Superior temporal gyrus (tissue), 1 donor: Measurements from ENCODE around the gene SEMA4C.
"Not testable (repeated sequence)": the region's sequence is repeated elsewhere in the genome, so short reads cannot be mapped to it uniquely, and the experiment has no call there.

ENCODE experiments used
- DNase-seq: peaks from one replicate; pipeline ENCODE4 v3.0.0-alpha.2; 2016; ENCODE audit errors: extremely low spot score

The SEMA4C gene

DNA sequence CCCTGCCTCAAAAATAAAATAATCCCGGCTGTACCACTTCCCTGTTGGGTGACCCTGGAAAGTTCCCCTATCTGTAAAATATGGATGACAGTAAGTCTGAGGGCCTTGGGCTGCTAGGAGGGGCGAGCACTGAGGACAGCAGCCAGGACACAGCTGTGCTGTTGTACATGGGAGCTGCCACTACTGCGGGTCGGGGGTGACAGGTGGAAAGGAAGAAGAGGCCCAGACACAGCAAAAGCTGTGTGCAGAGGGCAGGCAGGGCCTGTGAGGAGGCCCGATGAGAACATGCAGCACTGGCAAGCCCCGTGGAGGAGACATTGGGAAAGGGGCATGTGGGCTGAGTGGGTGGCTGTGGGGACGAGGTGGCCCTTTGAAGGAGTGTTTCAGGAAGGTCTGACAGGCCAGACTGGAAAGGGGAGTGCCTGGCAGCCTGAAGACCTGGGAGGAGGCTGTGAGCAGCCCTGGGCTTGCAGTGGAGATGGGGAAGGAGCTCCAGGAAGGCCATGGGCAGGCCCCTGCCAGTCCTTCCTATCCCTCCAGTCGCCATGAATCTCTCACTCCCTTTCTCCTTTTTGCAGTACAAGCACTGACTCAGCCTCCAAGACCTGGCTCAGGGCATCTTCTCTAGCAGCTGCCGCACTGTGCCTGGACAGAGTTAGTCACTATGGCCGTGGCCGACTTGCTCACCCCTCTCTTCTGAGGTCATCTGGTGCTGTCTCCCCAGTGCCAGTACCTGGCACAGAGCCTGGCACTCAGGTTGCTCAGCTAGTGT lies 28.9 kb upstream of the SEMA4C start:
- no peak for DNase-seq

DNA sequence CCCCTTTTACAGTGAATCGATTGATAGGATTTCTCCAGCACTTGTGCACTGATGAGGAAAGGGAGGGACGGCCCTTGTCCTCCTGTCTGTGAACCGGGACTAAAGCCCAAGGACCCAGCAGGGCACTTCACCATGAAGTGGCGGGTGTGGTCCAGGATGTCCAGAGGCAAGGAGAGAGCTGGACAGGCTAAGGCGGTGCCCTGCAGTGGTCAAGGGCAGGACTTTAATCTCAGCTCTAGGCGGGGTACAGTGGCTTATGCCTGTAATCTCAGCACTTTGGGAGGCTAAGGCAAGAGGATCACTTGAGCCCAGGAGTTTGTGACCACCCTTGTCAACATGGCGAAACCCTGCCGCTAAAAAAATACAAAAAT lies 28.2 kb upstream of the SEMA4C start:
- DNase-seq = no peak

GRCh38 chr2:96897491-96898134 lies 27.7 kb upstream of the SEMA4C start:
- no peak for DNase-seq

- no peak for DNase-seq
Measured at GRCh38 chr2:96895746-96896651, 26.1 kb upstream of the SEMA4C start.

- no peak for DNase-seq
Measured at GRCh38 chr2:96895032-96895745, 25.3 kb upstream of the SEMA4C start.

- DNase-seq = no peak
Measured at GRCh38 chr2:96894151-96894531, 24.3 kb upstream of the SEMA4C start.

- no peak for DNase-seq
Measured at GRCh38 chr2:96893289-96894150, 23.6 kb upstream of the SEMA4C start.

- no peak for DNase-seq
Measured at GRCh38 chr2:96891591-96892333, 21.9 kb upstream of the SEMA4C start.

- peak; percentile 8 for DNase-seq
Measured at GRCh38 chr2:96890726-96891385, 21.0 kb upstream of the SEMA4C start.

GRCh38 chr2:96890252-96890651 lies 20.4 kb upstream of the SEMA4C start:
- no peak for DNase-seq

GRCh38 chr2:96889502-96889901 lies 19.6 kb upstream of the SEMA4C start:
- DNase-seq = not testable (repeated sequence)

DNA sequence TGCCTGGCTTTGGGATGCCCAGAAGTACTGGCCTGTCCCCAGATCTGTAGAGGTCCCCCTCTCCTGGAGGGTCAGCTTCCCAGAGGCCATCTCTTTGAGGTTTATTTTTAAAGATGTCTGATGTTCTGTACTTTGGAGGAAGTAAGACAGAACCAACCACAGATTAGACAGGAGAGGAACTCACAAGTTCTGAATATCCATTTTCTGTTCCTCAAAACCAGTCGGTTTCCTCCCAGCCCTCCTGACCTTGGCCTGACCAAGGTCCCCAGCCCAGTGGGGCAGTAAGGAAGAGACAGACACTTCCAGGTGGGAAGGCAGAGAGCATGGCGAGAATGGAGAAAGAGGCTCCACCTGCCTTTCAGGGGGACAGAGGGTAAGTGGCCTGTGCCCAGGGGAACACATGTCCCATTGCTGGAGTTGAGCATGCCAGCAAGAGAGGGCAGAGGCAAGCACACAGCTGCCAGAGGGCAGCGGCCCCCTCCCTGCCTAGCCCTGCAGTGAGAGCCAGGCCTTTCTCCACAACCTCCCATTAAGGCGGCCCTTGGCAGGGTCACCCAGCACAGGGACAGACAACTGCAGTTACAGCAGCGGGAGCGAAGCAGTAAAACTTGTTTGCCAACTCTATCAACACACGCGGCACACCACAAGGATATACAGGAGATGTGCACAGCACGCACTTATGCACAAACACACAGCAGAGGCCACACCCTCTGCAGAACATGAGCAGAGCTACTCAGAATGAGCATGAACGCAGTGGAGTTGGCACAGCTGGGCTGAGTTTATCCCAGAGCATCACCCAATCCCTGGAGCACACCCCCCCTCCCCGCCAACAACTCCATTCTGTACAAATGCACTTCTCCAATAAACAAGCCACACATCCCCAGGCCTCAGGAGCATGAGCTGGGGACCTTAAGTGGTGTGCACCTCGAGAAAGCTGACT lies 18.5 kb upstream of the SEMA4C start:
- peak; percentile 78 for DNase-seq

- peak; percentile 75 for DNase-seq
Measured at GRCh38 chr2:96887493-96888012, 17.7 kb upstream of the SEMA4C start.

GRCh38 chr2:96885432-96886347 lies 15.8 kb upstream of the SEMA4C start:
- no peak for DNase-seq

DNA sequence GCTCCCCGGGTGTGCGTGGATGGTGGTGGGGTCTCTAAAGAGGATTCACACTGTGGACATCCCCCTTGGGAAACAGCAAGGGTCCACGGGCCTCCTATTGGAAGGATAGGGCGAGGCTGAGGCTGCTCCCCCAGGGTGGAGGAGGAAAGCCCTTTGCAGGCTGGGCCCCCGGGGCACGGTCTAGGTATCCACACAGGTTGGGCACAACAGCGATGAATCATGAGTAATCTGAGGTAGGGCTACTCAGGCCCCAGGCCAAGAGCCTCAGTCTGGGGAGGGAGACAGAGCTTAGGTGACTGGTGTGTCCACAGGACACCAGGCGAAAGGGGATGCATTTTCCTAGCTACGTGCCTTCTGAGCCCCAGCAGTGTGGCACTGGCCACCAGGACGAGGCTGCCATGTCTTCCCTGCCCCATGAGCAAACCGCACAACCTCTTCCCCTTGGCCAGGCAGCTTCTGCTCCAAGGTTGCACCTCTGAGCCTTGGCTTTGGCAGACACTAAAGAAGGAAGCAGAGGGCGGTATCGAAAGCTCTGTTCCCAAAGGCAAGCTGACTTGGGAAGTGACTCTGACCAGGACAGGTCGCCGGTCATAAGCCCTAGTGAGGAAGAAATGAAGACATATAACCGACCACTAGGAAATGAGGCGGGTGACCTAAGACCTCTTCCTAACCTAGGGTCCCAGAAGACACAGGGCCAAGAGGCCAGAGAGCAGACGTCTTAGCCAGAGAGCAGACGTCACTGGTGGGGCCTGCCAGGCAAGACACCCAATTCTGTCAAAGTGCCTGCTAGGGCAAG lies 14.6 kb upstream of the SEMA4C start:
- DNase-seq = no peak

DNA sequence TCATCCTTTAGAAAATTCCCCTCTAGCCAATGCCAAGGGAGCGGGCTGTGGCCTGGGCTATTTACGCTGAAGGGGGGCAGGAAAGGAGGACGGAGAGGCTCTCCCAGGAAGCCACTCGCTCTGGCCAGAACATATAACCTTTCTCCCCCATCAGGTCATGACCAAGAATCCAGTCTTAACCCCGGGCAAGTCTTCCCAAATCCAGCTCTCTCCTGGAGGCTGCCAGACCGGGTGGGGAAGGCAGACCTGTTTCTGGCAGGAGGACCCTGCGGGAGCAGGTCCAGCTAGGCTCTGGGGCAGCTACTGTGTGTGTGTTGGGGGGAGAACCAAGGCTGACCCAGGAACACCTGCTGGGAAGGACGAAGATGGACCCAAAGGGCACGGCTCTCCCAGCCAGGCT lies 13.4 kb upstream of the SEMA4C start:
- DNase-seq = no peak
